Measurements from ENCODE around the gene CAMTA2.

- no peak for TF ChIP-seq NFRKB (IDR thresholded peaks at IDR 0.05)
- TF ChIP-seq LEF1 (IDR thresholded peaks at IDR 0.05; ENCODE audit: borderline replicate concordance), result no peak
- TF ChIP-seq ARNT (IDR thresholded peaks at IDR 0.05), result no peak
- TF ChIP-seq SUZ12 (IDR thresholded peaks at IDR 0.05), result no peak
- no peak for TF ChIP-seq ELF4 (IDR thresholded peaks at IDR 0.05)
- TF ChIP-seq FOXK2 (IDR thresholded peaks at IDR 0.05), result no peak
- no peak for TF ChIP-seq BHLHE40 (IDR thresholded peaks at IDR 0.05; ENCODE audit: borderline replicate concordance)
- no peak for TF ChIP-seq ZNF384 (IDR thresholded peaks at IDR 0.05)
- no peak for TF ChIP-seq PKNOX1 (IDR thresholded peaks at IDR 0.05)
- TF ChIP-seq HDGF (IDR thresholded peaks at IDR 0.05; ENCODE audit: borderline replicate concordance), result no peak
- TF ChIP-seq FOXA1 (IDR thresholded peaks at IDR 0.05), result no peak
- TF ChIP-seq TARDBP (IDR thresholded peaks at IDR 0.05), result no peak
Observed at GRCh38 chr17:4942760-4943508, 44.5 kb downstream of the CAMTA2 start.

Measured in HEK293T (cell line).